ENCODE results near the gene OSTC.

OSTC gene

DNA sequence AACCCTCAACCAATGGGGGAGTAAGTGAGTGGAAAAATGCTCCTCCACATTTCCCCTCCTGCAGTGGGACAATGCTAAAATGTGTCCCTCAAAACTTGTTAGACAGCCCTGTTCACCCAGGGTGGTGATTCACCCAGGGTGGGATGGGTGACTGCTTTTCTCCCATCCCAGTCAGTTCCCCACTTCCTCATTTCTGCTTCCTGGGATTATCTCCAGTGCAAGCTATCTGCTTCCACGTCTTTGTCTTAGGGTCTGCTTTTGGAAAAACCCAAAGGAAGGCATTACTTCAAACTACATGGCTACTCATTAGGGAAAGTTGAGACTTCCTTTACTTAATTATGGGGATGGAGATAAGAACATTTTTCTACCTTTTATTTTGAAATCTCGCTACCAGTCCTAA lies 67.0 kb downstream of the OSTC start:
- no peak for DNase-seq

All from amniotic stem cell (primary cell).